Measurements from ENCODE around the gene FRAT1. TPM values are rescaled to one million over a fixed set of nuclear protein-coding genes. Genes with fewer than 3 reads are reported as not detected.

Gene FRAT1
- total and polyA plus RNA-seq, 2 of the 13 experiments (the other 11 are each of a cell fraction or from before 2014, with no cell fraction given): 1.7 to 2.3 TPM

DNA sequence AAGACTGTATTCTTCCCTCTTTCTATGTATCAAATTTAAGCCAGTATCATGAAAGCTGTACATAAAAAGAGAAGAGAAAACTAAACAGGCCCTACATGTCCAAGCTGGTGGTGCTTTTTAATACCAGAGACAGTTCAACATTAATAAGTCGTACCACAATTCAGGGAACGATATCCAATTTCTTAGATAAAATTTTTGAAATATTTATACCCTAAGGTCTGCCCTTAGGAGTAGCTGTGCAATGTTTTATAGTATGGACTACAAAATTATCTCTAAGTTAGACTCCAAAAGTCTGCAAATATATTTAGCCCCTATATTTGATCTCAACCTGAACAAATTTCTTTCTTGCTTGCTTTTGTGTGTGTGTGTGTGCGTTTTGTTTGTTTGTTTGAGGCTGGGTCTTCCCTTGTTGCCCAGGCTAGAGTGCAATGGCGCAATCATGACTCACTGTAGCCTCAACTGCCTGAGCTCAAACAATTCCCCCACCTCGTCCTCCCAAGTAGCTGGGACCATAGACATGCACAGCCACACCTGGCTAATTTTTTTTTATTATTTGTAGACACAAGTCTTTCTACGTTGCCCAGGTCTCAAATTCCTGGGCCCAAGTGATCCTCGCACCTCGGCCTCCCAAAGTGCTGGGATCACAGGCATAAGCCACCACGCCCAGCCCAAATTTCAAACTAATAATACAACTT, 39.8 kb upstream of the FRAT1 start (continued):
- TF ChIP-seq XBP1 (CRISPR knock-in tag; IDR thresholded peaks at IDR 0.05) (no peak), KIAA2018 (CRISPR knock-in tag; IDR thresholded peaks at IDR 0.05; ENCODE audit: borderline replicate concordance) (no peak), ZNF674 (CRISPR knock-in tag; IDR thresholded peaks at IDR 0.05; ENCODE audit: low read depth) (no peak), ZNF720 (CRISPR knock-in tag; IDR thresholded peaks at IDR 0.05) (no peak), TOPORS (CRISPR knock-in tag; IDR thresholded peaks at IDR 0.05) (no peak), ZNF253 (CRISPR knock-in tag; IDR thresholded peaks at IDR 0.05; ENCODE audit: borderline replicate concordance) (no peak), PHF20 (CRISPR knock-in tag; IDR thresholded peaks at IDR 0.05) (no peak), ZFP82 (CRISPR knock-in tag; IDR thresholded peaks at IDR 0.05; ENCODE audit: borderline replicate concordance) (no peak), ZBTB44 (CRISPR knock-in tag; IDR thresholded peaks at IDR 0.05) (no peak), HNF1B (CRISPR knock-in tag; IDR thresholded peaks at IDR 0.05) (no peak), TRAFD1 (CRISPR knock-in tag; IDR thresholded peaks at IDR 0.05; ENCODE audit: borderline replicate concordance) (no peak), GPN1 (CRISPR knock-in tag; IDR thresholded peaks at IDR 0.05; ENCODE audit: borderline replicate concordance) (no peak), ETV5 (CRISPR knock-in tag; IDR thresholded peaks at IDR 0.05; ENCODE audit: borderline replicate concordance) (no peak), CENPT (CRISPR knock-in tag; IDR thresholded peaks at IDR 0.05; ENCODE audit: low read depth) (no peak), YEATS2 (CRISPR knock-in tag; IDR thresholded peaks at IDR 0.05; ENCODE audit: borderline replicate concordance) (no peak)
- TF ChIP-seq, protein P1, sequence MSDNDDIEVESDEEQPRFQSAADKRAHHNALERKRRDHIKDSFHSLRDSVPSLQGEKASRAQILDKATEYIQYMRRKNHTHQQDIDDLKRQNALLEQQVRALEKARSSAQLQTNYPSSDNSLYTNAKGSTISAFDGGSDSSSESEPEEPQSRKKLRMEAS (IDR thresholded peaks at IDR 0.05): no peak

All from HepG2 (cell line).